ENCODE data around the gene SMOC1. TPM values are rescaled to one million over a fixed set of nuclear protein-coding genes. Genes with fewer than 3 reads are reported as not detected.

Gene SMOC1
- total and polyA plus RNA-seq, 2 of the 8 experiments (the other 6 are each of a cell fraction or from before 2014, with no cell fraction given): 1.6 to 2.4 TPM

GRCh38 chr14:69991422-69991821 lies 112.2 kb downstream of the SMOC1 start:
- Histone ChIP-seq H3K4ac (replicated peaks; ENCODE audit: insufficient read length, low read depth, low read length) (no peak overlapping the region), H3K9ac (replicated peaks in 1 of 4; ENCODE audit: extremely low read depth in 1 of 4, low read depth in 3 of 4, low read length in 3 of 4) (no peak overlapping the region), H2BK120ac (replicated peaks; ENCODE audit: low read depth, low read length) (no peak overlapping the region), H3K23me2 (ENCODE audit: low read depth, low read length) (no peaks in the 10 kb centered on the region), H2BK15ac (ENCODE audit: low read length) (no peak overlapping the region), H3K79me2 (ENCODE audit: control insufficient read depth in 1 of 2, insufficient read depth in 2 of 2, low read length in 2 of 2) (no peaks in the 10 kb centered on the region), H3K79me1 (ENCODE audit: low read depth, low read length) (no peaks in the 10 kb centered on the region), H2AK5ac (ENCODE audit: low read depth, low read length) (no peak overlapping the region), H2BK20ac (ENCODE audit: low read length) (no peak overlapping the region), H4K20me1 (replicated peaks in 1 of 2; ENCODE audit: control insufficient read depth in 1 of 2, insufficient read depth in 2 of 2, low read length in 2 of 2) (no peaks in the 10 kb centered on the region), H3K9me3 (ENCODE audit: insufficient read depth in 2 of 2, low read depth in 1 of 2, low read length in 1 of 2) (no peaks in the 10 kb centered on the region), H3K4me1 (replicated peaks in 1 of 4; ENCODE audit: control insufficient read depth in 3 of 4, insufficient read depth in 4 of 4, low read length in 3 of 4) (peaks cover 0 to 13% (median 7%) of the 10 kb centered on the region in 4 experiments; a peak in 5 of 7 replicates), H4K8ac (ENCODE audit: extremely low read depth, insufficient read depth, low read length) (no peak overlapping the region), H3K27ac (ENCODE audit: low read depth, low read length) (no peak overlapping the region), H3K14ac (ENCODE audit: insufficient read length) (no peak overlapping the region), H3K56ac (replicated peaks; ENCODE audit: insufficient read length, low read depth, low read length) (no peak overlapping the region), H2AFZ (ENCODE audit: low read length) (peak overlapping the region; percentile 4; the same call in 1 of the 2 replicates), H4K91ac (replicated peaks; ENCODE audit: insufficient read length, low read length) (no peak overlapping the region), H3K23ac (ENCODE audit: insufficient read length) (no peak overlapping the region), H3K27me3 (replicated peaks in 1 of 4; ENCODE audit: control insufficient read depth in 3 of 4, extremely low read depth in 1 of 4, insufficient read depth in 3 of 4, low read length in 3 of 4) (no peaks in the 10 kb centered on the region; a peak in 1 of 7 replicates), H3K18ac (ENCODE audit: extremely low read depth, low read length) (no peak overlapping the region), H2BK5ac (ENCODE audit: low read depth, low read length) (no peak overlapping the region), H4K5ac (ENCODE audit: insufficient read length, low read depth, low read length) (no peak overlapping the region), H3K4me3 (ENCODE audit: extremely low read depth in 1 of 4, insufficient read depth in 2 of 4, low read depth in 3 of 4, low read length in 4 of 4) (no peak overlapping the region), H3K36me3 (ENCODE audit: control insufficient read depth in 2 of 4, insufficient read depth in 4 of 4, low read length in 3 of 4) (no peaks in the 10 kb centered on the region), H2BK12ac (ENCODE audit: low read depth, low read length) (no peak overlapping the region), H3K4me2 (ENCODE audit: insufficient read depth in 1 of 2, low read depth in 2 of 2, low read length in 2 of 2) (no peak overlapping the region)
- FAIRE-seq (no peak), DNase-seq (ENCODE audit: low read depth in 1 of 2, low spot score in 2 of 2) (no peak)
- TF ChIP-seq TEAD4 (IDR thresholded peaks at IDR 0.05; ENCODE audit: low read depth, low read length) (no peak), SP2 (IDR thresholded peaks at IDR 0.05; ENCODE audit: low read length) (no peak), ZNF274 (IDR thresholded peaks at IDR 0.05; ENCODE audit: borderline replicate concordance, extremely low read depth, low read length) (no peak), YY1 (IDR thresholded peaks at IDR 0.05; ENCODE audit: low read depth, low read length) (no peak), CHD2 (IDR thresholded peaks at IDR 0.05; ENCODE audit: low read length) (no peak), ATF3 (IDR thresholded peaks at IDR 0.05; ENCODE audit: insufficient read depth, low read depth, low read length) (no peak), TAF7 (optimal IDR thresholded peaks at IDR 0.05; ENCODE audit: borderline replicate concordance, low read depth, low read length) (no peak), CBX5 (IDR thresholded peaks at IDR 0.05; ENCODE audit: low read depth, low read length) (no peak), POLR2AphosphoS5 (IDR thresholded peaks at IDR 0.05; ENCODE audit: low read depth, low read length) (no peak), BCL11A (IDR thresholded peaks at IDR 0.05; ENCODE audit: low read depth in 2 of 2, low read length in 2 of 2) (no peak)
- POLR2A ChIA-PET (ENCODE audit: partially characterized antibody): no interaction called here
- CTCF ChIA-PET (ENCODE audit: partially characterized antibody): interaction anchor here (0.7 to 8.4 kb wide), 4 partner anchors 22 to 637 kb away, joined by 3 to 37 read pairs (median 3); no protein-coding TSS in a partner anchor

All from H1 (cell line).